Mucosa of descending colon (tissue), 3 donors: ENCODE results near the gene CRYL1. TPM values are rescaled to one million over a fixed set of nuclear protein-coding genes. Genes with fewer than 3 reads are reported as not detected.

Experiments
- ATAC-seq: fragments of 200-7000 bp; cut with Tn5 transposase; one replicate; pipeline ENCODE4 v1.9.1; 2020; ENCODE audit warnings: mild to moderate bottlenecking, moderate library complexity
- DNase-seq, 3 donors: peaks; one replicate each; pipeline ENCODE4 v3.0.0-alpha.2; 2020
- H3K36me3 ChIP-seq: fragments of 200-600 bp; one replicate; pipeline ENCODE4 v1.8.0; 2021; ENCODE audit warnings: low read depth, mild to moderate bottlenecking
- H3K4me1 ChIP-seq: fragments of 200-600 bp; one replicate; pipeline ENCODE4 v1.8.0; 2021; ENCODE audit warnings: low read depth, mild to moderate bottlenecking
- H3K4me3 ChIP-seq: fragments of 200-600 bp; one replicate; pipeline ENCODE4 v1.8.0; 2021; ENCODE audit warnings: mild to moderate bottlenecking
- H3K9me3 ChIP-seq: fragments of 200-600 bp; one replicate; pipeline ENCODE4 v1.8.0; 2021; ENCODE audit warnings: mild to moderate bottlenecking
- CTCF ChIP-seq: fragments of 200-600 bp; IDR thresholded peaks from one replicate; pipeline ENCODE4 v1.8.0; 2022; ENCODE audit warnings: antibody characterized with exemption, mild to moderate bottlenecking
- intact Hi-C, 2 donors: fragments of 100-400 bp; cut with DNase I in 1 of 2; cut with micrococcal nuclease in 1 of 2; formaldehyde crosslinking; loops; one replicate each; pipeline versions ENCODE4 v1.11.0 to v1.11.1; 2022; cut with DNase I, micrococcal nuclease
- total RNA-seq, 3 donors: library from RNA; stranded (reverse); fragmentation: NEBNext Ultra II Directional in 2 of 3; extraction: Animal tissue kit (Norgen Biotek cat#: 25700) in 2 of 3; gene quantifications; one replicate each; pipeline versions ENCODE4 v1.2.1 to v1.2.4, GENCODE V29; 2021 to 2023
- donor health status: DM: no; HTN: no; CAD: no; lungs with moderate emphysema.
- donor health status: DM: no; HTN: no; CAD: no.
- donor health status: DM: no; HTN: yes; CAD: no.

The CRYL1 gene
- total RNA-seq, 3 donors from 2014 or later, result 49.2 to 141 (median 106) TPM

GRCh38 chr13:20526664-20527063, 1.0 kb upstream of the CRYL1 start:
- no peak for ATAC-seq
- TF ChIP-seq CTCF, result no peak
- H3K4me1 ChIP-seq, result peaks cover 14% of the 10 kb centered on the region
- intact Hi-C loops, result no loop called here
- no peaks in the 10 kb centered on the region for H3K36me3 ChIP-seq
- DNase-seq, result peak in 1 of 3 donors; percentile 25
- no peaks in the 10 kb centered on the region for H3K9me3 ChIP-seq
- no peak overlapping the region for H3K4me3 ChIP-seq

DNA sequence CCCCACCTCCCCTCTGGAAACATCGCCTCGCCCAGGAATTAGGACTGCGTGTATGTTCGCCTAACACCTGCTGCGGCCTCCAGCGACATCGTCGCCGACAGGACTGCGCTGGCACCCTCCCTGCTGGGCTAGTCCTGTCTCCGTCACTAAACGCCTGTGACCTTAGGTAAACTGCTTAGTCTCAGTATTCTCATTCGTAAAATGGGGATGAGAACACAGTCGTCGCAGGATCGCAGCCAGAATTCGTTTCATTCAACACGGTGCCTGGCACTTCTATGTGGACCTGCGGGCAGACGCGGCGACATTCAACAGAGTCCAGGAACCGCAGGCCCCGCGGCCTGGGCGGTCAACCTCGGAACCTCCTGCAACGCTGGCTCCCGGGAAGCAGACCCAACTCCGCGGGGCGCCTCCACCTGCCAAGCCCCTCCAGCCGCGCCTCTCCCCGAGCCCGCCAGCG, 485 bp downstream of the CRYL1 start:
- ATAC-seq (peak; percentile 56), DNase-seq (peak; percentile 57 to 76 (median 69))
- no peak for TF ChIP-seq CTCF
- H3K4me1 ChIP-seq, result peaks cover 14% of the 10 kb centered on the region
- no peaks in the 10 kb centered on the region for H3K9me3 ChIP-seq
- H3K4me3 ChIP-seq, result peak overlapping the region; percentile 95
- intact Hi-C loops, result no loop called here
- no peaks in the 10 kb centered on the region for H3K36me3 ChIP-seq

DNA sequence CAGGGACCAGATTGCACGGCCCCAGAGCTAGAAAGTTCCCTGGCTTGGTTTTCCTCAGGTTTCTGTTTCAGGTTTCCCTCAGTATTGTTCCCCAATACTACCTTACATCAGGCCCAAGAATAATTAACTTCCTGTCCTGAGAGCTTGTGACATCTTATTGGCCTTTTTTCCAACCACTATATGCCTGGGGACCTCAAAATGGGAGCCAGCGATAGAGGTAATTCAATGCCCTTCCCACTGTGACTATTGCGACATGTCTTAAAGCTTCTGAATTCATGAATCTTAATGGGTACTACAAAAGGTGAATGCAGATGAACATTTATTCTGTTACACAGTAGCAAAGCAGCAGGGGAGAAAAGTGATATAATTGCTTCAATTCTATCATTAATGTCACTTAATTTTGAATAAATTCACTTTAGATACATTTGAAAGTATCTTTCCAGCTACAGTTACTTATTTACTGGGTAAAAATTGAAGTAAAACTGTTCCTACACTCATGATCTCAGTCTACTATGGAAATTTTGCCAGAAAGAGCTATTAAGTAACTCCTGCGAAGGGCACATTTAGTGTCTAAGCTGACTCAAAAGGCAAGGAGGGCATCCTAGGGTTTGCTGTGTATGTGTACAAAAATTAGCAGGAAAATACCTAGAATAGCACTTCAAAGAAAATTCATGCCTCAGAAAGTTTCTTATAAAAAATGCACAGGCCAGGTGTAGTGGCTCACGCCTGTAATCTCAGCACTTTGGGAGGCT, 4.1 kb downstream of the CRYL1 start:
- no peak for TF ChIP-seq CTCF
- DNase-seq (no peak), ATAC-seq (no peak)
- intact Hi-C loops, result no loop called here
- Histone ChIP-seq H3K4me1 (peaks cover 14% of the 10 kb centered on the region), H3K36me3 (no peaks in the 10 kb centered on the region), H3K4me3 (no peak overlapping the region), H3K9me3 (no peaks in the 10 kb centered on the region)

GRCh38 chr13:20519875-20520274, 5.8 kb downstream of the CRYL1 start:
- H3K36me3 ChIP-seq, result no peaks in the 10 kb centered on the region
- H3K9me3 ChIP-seq, result no peaks in the 10 kb centered on the region
- intact Hi-C loops, result no loop called here
- DNase-seq (no peak), ATAC-seq (no peak)
- H3K4me1 ChIP-seq, result peaks cover 12% of the 10 kb centered on the region
- no peak overlapping the region for H3K4me3 ChIP-seq
- no peak for TF ChIP-seq CTCF

DNA sequence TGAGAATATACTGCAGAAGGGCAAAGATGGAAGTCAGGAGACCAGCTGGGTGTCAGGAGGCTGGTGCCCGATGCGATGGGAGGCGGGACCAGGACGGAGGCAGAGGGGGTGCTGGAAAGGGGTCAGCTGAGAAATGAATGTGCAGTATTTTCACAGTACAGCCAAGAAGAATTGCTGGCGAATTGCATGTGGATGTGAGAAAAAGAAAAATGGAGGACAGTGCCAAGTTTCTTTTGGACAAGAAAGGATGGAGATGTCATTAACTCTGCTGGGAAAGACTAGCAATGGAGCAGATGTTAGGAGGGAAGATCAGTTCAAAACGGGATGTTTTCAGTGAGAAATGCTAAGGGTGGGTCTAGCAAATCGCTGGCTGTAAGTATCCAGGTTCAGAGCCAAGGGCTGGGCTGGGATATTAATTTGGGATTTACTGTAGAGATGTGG, 7.0 kb downstream of the CRYL1 start:
- H3K4me3 ChIP-seq, result no peak overlapping the region
- H3K36me3 ChIP-seq, result no peaks in the 10 kb centered on the region
- intact Hi-C loops, result no loop called here
- no peak for ATAC-seq
- no peak for DNase-seq
- TF ChIP-seq CTCF, result no peak
- no peaks in the 10 kb centered on the region for H3K9me3 ChIP-seq
- peaks cover 1% of the 10 kb centered on the region for H3K4me1 ChIP-seq
